Measurements from ENCODE around the gene GLYATL3.

Gene GLYATL3

DNA sequence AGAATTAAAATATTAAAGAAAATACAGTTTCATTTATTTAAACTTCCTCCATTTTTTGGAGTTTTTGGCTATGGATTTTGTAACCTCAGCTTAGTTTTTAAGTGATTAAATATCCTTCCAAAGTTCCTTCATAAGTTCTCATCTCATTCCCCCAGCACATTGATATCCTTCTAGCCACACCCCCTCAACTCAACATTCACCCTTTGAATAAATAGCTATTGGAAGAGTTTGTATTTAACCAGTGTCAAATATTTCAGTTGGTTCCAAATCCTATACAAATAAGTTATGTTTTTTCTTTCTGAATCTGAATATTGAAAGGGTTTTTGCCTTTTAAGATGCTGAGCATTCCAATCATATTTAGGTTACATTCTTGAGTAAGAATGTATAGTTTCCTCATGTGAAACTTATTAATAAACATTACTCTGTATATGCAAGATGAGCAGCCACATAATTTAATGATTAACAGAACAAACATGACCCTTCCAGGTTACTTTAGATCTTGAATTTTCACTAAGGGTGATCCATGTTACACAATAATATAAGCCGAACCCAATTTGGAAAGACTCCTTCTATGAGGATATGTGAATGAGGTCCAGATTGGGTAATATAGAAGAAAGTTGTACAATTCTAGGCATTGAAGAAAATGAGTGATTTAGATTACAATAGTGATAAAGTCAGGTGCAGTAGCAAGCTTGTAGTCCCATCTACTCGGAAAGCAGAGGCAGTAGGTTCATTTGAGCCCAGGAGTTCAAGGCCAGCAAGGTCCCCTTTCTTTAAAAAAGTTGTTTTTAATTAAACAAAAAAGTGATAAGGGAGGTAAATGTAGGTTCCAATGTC is 13.6 kb downstream of the GLYATL3 start:
- no peak for DNase-seq (ENCODE audit: extremely low read depth in 1 of 2, low read depth in 1 of 2)

- no peak for DNase-seq (ENCODE audit: extremely low read depth in 1 of 2, low read depth in 1 of 2)
Measured at GRCh38 chr6:49514571-49515484, 15.1 kb downstream of the GLYATL3 start.

DNA sequence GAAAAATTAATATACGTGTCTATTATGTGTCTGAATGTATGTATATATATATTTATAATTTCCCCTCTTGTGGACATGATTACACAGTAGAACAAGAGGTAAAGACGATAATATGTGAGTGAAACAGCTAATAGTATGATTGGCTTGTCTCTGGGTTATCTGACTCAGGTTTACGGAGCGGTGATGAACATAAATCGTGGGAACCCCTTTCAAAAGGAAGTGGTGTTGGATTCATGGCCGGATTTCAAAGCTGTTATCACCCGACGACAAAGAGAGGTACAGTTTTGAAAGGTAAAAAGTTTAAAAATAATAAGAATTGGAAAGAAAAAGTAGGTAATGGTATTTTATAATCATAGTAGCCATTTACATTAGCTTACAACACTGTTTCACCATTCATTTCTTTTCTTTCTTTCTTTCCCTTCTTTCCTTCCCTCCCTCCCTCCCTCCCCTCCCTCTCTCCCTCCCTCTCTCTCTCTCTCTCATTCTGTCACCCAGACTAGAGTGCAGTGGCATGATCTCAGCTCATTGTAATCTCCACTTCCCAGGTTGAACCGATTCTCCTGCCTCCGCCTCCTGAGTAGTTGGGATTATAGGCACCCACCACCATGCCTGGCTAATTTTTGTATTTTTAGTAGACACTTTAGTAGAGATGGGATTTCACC is 15.9 kb downstream of the GLYATL3 start:
- no peak for DNase-seq (ENCODE audit: extremely low read depth in 1 of 2, low read depth in 1 of 2)

DNA sequence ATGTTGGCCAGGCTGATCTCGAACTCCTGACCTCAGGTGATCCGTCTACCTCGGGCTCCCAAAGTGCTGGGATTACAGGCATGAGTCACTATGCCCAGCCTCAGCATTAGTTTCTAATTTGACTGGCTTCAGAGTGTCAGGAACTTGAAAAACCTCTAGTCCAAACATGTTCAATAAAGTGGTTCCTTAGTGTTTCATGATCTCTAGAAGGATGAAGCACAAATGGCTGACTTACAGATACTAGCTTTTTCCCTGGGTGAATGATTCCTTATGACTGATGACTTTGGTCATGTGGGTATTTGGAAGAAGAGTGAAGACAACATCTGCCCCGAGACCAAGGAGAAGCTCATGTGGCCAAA is 16.4 kb downstream of the GLYATL3 start:
- no peak for DNase-seq (ENCODE audit: extremely low read depth in 1 of 2, low read depth in 1 of 2)

GRCh38 chr6:49517919-49518318 is 18.2 kb downstream of the GLYATL3 start:
- no peak for DNase-seq (ENCODE audit: extremely low read depth in 1 of 2, low read depth in 1 of 2)

GRCh38 chr6:49519660-49520059 is 19.9 kb downstream of the GLYATL3 start:
- no peak for DNase-seq (ENCODE audit: extremely low read depth in 1 of 2, low read depth in 1 of 2)

DNA sequence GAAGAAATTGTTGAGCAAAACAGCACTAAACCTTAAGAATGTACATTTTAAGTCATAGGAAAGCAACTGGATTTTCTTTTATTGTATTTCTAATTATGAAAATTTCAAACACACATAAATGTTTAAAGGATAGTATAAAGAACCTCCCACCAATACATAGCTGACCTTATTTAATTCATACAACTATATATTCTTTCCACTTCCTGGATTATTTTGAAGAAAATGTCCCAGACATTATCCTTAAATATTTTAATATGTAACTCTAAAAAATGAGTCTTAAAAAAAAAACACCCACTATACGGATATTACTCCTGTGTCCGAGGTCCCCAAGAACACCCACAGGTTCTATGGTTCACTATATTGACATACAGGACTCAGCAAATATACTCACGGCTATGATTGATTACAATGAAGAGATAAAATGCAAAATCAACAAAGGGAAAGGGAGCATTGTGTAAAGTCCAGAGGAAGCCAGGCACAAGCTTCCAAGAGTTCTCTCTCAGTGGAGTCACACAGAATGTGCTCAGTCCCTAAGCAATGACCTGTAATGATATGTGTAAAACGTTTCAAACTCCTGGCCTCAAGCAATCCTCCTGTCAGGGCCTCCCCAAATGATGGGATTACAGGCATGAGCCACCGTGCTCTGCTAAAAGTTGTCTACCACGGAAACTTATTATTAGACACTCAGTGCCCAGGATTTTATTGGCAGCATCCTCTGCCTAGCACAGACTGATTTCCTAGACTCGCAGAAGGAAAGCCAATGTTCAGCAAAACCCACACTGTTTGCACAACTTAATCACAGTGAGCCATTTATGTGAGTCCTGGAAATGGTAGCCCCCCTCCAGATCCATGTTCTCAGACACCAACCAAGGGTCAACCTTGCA is 23.2 kb downstream of the GLYATL3 start:
- no peak for DNase-seq (ENCODE audit: extremely low read depth in 1 of 2, low read depth in 1 of 2)

DNA sequence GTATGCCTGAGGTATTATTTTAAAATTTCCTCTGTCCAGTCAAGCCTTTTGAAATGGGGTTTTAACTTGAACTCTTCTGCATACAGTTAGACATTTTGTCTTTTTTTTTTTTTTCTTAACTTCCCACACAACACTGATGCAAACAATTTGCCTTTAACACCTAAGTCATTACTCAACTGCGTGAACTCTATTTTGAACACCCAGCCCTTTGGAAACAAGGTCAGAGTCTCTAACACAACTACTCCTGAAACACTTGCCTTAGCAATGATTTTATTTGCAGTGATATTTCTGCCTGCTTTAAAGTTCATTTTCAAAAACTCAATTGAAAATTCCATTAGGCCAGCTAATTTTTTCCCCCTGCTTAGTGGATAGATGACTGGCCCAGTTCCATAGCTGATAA is 24.2 kb downstream of the GLYATL3 start:
- no peak for DNase-seq (ENCODE audit: extremely low read depth in 1 of 2, low read depth in 1 of 2)

- DNase-seq (ENCODE audit: extremely low read depth in 1 of 2, low read depth in 1 of 2): no peak
Measured at GRCh38 chr6:49524541-49524940, 24.8 kb downstream of the GLYATL3 start.

DNA sequence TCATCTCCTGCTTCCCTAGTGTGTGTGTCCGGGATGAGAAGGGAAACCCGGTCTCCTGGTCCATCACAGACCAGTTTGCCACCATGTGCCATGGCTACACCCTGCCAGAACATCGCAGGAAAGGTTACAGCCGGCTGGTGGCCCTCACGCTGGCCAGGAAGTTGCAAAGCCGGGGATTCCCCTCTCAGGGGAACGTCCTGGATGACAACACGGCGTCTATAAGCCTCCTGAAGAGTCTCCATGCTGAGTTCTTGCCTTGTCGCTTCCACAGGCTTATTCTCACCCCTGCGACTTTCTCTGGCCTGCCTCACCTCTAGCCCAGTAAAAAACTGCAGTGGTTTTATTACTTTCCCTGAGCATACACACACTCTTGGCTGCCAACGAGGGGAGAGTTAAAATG is 26.9 kb downstream of the GLYATL3 start:
- no peak for DNase-seq (ENCODE audit: extremely low read depth in 1 of 2, low read depth in 1 of 2)

GRCh38 chr6:49527320-49527719 is 27.6 kb downstream of the GLYATL3 start:
- no peak for DNase-seq (ENCODE audit: extremely low read depth in 1 of 2, low read depth in 1 of 2)

- DNase-seq (ENCODE audit: extremely low read depth in 1 of 2, low read depth in 1 of 2): no peak
Measured at GRCh38 chr6:49528571-49528970, 28.8 kb downstream of the GLYATL3 start.

GRCh38 chr6:49530141-49530776 is 30.5 kb downstream of the GLYATL3 start:
- DNase-seq (ENCODE audit: extremely low read depth in 1 of 2, low read depth in 1 of 2): no peak

GRCh38 chr6:49531774-49532569 is 32.2 kb downstream of the GLYATL3 start:
- no peak for DNase-seq (ENCODE audit: extremely low read depth in 1 of 2, low read depth in 1 of 2)

DNA sequence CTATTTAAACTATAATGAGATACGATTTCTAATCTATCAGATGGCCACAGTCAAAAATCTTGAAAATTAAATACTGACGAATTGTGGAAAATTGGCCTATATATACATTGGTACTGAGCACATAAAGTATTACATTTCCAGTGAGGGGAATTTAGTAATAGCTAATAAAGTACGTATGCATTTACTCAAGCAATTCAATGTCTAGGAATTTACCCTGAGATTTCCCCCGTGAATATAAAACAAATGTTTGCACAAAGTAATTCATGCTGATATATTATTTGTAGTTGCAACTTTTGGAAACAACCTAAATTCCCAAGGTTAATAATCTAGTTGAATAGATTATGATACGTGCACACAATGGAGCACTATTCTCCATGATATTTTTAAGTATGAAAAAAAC is 36.1 kb downstream of the GLYATL3 start:
- DNase-seq (ENCODE audit: extremely low read depth in 1 of 2, low read depth in 1 of 2): no peak

GRCh38 chr6:49539102-49539501 is 39.4 kb downstream of the GLYATL3 start:
- DNase-seq (ENCODE audit: extremely low read depth in 1 of 2, low read depth in 1 of 2): no peak

- DNase-seq (ENCODE audit: extremely low read depth in 1 of 2, low read depth in 1 of 2): no peak
Measured at GRCh38 chr6:49540614-49541013, 40.9 kb downstream of the GLYATL3 start.

DNA sequence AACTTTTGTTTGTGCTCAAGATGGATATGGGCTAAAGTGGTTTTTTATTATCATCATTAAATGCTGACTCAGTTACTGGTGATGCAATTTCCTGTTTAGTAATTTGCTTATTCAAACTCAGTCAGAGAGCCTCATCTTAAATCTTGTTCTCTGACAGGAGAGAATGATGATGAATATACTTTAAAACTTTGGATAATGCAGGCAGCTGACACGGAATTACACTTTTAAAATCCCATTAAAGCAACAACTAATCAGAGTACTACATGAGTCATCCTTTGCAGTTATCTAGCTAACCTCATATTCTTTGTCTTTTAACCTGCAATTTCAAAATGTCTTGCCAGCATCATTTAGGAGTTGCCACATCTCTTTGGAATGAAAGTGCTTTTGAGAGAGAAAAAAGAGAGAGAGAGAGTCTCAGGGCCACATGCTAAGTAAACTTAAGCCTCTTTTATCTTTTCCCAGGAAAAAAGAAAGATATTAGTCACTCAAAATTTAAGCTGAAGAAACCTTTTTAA is 41.5 kb downstream of the GLYATL3 start:
- DNase-seq (ENCODE audit: extremely low read depth in 1 of 2, low read depth in 1 of 2): no peak

GRCh38 chr6:49541936-49542335 is 42.2 kb downstream of the GLYATL3 start:
- DNase-seq (ENCODE audit: extremely low read depth in 1 of 2, low read depth in 1 of 2): no peak

All from stimulated activated CD8-positive, alpha-beta memory T cell treated with anti-CD3 and anti-CD28 coated beads, Interleukin-7, amount 100 ng/mL, for 48 hours (primary cell).